GM04503 (cell line): ENCODE data around the gene HOXA13.

Experiments used
- DNase-seq: peaks from one replicate; pipeline ENCODE4 v3.0.0-alpha.2; 2012; ENCODE audit warnings: low read depth

The HOXA13 gene

DNA sequence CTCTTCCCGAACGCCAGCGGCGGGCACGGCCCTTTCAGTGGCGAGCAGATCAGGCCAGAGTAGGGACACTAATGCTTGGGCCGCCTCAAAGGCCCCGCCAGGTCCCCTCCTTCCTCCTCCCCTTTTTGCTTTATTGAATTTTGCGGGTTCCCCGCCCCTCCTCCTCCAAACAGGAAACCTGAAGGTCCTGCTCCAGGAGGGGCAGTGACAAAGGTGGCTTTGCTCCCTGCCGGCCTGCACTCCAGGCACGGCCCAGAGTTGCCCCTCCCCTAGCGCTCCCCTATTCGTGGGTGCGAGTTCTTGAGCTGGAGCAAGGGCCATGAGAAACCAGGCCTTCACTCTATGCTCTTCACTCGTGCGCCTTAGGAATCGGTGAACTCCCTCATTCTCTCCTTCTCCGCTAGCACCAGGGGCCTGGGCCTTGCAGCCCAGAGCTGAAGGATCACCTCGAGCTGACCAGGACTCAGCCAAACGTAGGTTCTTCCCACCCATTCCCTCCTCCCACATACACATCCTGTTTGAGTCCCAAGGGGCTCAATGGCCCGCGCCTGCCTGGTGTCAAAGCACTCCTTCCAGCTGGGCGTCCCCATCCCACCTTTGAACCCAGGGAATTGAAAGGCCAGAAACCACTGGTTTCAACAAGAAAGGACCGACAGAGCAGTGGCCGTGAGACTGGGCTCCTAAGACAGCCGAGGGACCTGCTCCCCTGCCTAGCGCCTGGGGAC lies 51.7 kb downstream of the HOXA13 start:
- no peak for DNase-seq

DNA sequence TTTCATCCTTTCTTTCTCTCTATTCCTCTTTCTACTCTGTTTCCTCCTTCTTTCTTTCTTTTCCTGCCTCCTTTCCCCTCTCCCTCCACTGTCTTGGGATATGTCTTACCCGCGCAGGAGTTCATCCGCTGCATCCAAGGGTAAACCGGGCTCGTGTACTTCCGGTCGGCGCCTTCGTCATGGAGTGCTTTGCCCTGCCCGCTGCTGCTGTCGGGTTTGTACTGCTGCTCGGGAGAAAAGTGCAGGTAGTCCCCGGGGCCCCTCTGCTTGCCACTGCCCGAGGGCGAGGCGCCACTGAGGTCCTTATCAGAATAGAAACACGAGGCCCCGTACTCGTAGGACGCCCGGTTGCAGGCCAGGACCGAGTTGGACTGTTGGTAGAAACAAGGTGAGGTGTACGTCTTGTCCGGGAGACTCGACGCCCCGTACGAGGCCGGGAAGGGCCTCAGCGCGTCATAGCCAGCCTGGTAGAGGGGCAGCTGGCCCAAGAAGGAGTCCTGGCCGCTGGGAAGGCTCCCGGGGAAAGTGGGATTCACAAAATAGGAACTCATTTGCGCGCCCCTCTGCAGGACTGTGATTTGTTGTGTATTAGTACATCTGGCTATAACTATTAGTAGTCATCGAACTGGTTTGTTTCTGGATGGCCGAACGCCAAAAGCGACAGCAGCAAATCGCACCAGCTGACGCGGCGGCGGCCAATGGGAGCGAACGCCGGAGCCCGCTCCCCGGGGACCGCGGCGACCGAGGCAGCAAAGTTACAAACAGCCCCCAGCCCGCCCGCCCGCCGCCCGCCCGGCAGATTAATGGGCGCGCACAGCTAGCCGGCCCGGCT lies 52.5 kb downstream of the HOXA13 start, which contains the start of gene HOXA6:
Gene HOXA6 (minus strand): TSS at position 576 of the 832 bp plus-strand sequence. CDS start 25 bp downstream, at position 551.
- DNase-seq, result no peak

DNA sequence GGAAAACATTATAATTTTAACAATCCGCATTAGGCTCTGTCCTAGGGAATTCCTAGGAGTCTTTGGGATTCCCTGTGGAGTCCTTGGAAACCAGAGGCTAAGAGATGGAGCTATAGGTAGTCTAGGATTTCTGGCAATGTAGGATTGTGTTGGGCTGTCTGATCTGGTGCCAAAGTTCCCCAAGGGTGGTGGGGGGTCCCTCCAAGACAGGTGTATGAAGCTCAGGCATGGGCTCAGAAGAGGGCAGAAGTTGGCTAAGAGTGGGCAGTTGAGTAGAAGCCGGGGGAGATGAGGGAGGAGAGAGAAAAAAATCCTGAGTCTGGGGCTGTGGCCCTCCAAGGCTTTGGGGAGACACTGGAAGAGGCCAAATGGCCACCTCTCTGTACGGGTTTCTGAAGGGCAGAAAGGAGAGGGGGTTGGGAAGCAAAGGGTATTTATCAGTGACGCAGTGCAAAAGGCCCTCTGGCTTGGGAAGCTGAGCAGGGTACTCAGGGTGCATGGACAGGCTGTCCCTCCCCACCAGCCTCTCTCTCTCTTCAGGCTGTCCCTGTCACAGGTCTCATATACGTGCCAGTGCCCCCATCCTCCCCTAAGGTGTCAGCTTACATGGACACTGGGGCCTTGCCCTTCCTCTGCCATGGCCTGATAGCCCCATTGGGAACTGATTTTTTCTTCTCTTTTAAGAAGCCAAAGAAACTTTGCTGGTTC lies 53.2 kb downstream of the HOXA13 start:
- DNase-seq, result no peak

DNA sequence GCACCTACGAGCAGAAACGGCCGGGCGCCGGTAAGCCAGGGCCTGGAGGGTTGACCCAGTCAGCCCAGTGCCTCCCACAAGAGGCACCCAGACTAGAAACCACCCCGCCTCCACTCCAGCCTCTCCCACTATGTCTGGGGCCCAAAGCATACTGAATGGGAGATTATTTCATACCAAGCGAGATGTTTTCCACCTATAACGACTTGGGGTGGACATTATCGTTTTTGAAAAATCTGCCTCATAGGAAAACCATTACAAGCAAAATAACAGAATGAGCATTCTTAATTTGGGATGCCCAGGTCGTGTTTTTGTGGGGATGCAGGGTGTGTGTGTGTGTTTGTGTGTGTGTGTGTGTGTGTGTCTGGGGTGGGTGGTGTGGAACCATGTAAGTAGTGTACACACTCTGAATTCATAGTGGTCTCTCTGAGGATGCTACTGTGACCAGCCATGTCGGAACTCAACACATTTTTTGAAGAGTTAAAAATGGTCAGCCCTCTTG lies 53.9 kb downstream of the HOXA13 start:
- no peak for DNase-seq

DNA sequence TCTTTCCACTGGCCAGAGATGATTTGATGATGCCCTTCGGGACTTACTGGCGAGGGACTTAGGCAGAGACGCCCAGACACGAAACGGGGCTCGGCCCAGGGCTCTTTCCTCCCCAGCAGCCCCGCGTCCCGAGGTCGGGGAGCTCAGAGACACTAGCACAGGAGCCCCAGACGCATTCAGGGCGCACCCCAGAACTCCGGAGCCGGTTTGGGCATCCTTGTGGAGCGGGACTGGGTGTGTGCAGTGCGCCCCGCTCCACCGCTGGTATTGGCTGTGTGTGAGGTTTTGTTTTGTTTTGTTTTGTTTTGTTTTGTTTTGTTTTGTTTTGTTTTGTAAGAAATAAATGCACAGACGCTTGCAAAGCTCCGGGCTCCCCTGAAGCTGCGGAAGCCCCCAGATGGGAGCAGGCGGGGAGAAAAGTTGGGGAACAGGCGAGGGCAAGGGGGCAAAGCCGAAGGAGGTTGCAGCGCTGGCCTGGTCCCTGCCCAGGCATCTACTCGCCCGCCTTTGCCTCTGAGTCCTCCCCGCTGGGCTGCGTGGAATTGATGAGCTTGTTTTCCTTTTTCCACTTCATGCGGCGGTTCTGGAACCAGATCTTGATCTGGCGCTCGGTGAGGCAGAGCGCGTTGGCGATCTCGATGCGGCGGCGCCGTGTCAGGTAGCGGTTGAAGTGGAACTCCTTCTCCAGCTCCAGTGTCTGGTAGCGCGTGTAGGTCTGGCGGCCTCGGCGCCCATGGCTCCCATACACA lies 54.6 kb downstream of the HOXA13 start:
- DNase-seq, result no peak

DNA sequence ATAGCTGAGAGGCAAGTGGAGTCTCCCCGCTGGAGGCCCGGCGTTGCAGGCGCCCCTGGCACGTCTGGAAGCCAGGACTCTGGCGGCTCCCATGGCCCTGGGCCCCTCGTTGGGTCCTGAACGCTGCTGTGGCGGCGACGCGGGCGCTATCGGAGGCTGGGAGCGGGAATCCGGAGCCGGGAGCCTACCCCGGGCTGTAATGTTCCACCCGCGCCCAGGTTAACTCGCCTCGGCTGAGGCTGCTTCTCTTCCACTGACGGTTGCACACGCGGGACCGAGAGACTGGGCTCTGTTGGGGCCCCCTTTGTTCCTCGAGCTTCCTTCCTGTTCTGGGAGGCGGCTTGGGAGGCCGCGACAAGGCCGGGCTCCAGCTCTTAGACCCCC lies 55.1 kb downstream of the HOXA13 start:
- no peak for DNase-seq
